GM21390 (cell line): ENCODE results near the gene TATDN3.
"Not testable (repeated sequence)": the region's sequence is repeated elsewhere in the genome, so short reads cannot be mapped to it uniquely, and the experiment has no call there.

Source experiments
- ATAC-seq: cut with Tn5 transposase; IDR thresholded peaks from one replicate; pipeline ENCODE4 v1.9.1; 2021; ENCODE audit not compliant: unreplicated experiment

The TATDN3 gene

DNA sequence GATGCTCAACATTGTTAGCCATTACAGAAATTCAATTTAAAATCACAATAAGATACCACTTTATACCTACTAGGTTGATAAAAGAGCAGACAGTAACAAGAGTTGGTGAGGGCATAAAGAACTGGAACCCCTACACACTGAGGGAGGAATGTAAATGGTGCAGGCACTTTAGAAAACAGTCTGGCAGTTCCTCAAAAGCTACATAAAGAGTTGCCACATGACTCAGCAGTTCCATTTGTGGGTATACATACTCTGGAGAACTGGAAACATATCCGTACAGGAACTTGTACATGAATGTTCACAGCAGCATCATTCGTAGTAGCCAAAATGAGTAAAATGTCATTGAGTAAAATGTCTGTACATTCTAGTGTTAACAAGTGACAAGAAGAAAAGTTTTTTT lies 17.1 kb upstream of the TATDN3 start:
- ATAC-seq = no peak

GRCh38 chr1:212775241-212775640 lies 16.5 kb upstream of the TATDN3 start:
- no peak for ATAC-seq

- ATAC-seq = no peak
These were observed 14.5 kb upstream of the TATDN3 start for GRCh38 chr1:212777151-212777550.

- ATAC-seq = not testable (repeated sequence)
These were observed 12.6 kb upstream of the TATDN3 start for GRCh38 chr1:212779086-212779485.

DNA sequence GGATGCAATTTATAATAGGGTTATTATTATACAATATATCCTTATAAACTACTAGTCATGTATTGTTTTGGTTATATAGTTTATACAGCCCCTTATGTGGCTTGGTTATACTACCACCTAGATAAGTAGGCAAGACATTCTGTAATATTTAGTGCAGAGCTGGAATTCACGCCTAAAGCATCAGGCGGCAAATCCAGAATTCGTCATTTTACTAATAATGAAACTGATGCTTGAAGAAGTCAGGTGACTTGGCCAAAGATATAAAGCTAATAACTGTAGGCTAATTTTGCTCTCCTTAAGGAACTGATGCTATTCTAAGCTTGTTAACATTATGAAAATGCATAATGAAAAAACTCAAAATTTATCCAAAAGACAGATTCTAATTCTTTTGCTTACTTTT lies 10.9 kb upstream of the TATDN3 start:
- no peak for ATAC-seq

- ATAC-seq = no peak
These were observed 10.5 kb upstream of the TATDN3 start for GRCh38 chr1:212781225-212781624.

DNA sequence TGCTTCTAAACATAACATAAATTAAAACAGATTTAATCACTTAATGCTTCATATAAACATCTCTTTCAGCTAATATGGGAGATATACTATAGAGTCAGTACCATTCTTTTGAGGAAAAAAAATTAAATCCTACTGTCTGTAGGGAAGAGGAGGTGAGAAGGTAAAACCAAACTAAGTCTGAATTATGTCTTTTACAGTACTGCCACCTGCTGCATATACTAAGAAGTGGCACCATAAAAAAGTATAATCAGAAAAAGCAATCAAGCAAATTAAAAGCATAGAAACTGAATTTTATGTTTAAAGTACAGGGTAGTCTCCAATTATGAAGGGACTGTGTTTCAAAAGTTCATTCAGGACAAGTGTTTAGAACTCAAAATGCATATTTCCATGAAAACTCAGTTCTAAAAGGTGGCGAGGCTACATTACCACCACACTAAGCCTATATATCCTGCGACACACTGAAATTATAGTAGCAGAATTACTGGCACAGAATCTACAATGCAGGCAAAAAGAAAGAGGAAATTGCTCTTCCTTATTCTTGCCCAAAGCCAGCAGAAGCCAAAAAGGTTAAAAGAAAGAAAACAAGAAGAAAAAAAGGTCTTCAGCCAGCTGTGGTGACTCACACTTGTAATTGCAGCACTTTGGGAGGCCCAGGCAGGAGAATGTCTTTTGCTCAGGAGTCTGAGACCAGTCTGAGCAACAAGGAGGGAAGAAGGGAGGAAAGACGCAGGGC lies 9.1 kb upstream of the TATDN3 start:
- ATAC-seq = no peak

- ATAC-seq = no peak
These were observed 7.7 kb upstream of the TATDN3 start for GRCh38 chr1:212783976-212784375.

- no peak for ATAC-seq
These were observed 5.8 kb upstream of the TATDN3 start for GRCh38 chr1:212785871-212786270.

GRCh38 chr1:212791261-212791675 lies 426 bp upstream of the TATDN3 start:
- peak; percentile 24 for ATAC-seq

DNA sequence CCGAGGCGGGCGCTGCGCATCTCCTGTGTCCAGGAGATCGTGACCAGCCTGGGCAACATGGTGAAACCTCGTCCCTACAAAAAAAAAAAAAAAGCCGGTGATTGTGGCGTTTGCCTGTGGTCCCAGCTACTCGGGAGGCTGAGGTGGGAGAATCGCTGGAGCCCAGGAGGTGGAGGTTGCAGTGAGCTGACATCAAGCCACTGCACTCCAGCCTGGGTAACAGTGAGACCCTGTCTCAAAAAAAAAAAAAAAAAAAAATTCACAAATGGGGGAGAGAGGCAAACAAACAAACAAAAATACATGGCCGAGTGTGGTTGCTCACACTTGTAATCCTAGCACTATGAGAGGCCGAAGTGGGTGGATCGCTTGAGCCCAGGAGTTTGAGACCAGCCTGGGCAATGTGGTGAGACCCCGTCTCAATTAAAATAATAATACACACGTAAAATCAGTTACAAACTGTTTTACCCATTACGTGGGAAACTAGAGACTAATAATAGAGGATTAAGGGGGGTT lies 758 bp downstream of the TATDN3 start:
- ATAC-seq = no peak

DNA sequence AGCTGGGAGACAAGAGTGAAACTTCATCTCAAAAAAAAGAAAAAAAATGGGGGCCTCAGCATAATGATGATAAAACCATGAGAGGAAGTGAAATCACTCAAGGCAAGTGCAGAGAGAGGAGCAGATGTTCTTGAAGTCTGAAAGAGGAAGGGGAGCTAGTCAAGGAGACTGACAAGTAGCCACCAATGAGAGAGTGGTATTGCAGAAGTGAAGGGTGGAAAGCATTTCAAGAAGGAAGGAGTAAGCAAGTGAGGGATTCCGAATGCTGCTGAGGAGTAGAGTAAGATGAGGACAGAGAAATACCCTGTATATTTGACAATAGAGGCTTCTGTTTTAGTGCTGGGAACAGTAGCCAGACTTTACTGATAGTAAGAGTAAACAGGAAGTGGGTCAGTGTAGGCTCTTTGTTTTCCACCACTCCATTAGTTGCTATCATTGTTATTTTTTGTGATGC lies 2.9 kb downstream of the TATDN3 start:
- ATAC-seq = peak; percentile 86

DNA sequence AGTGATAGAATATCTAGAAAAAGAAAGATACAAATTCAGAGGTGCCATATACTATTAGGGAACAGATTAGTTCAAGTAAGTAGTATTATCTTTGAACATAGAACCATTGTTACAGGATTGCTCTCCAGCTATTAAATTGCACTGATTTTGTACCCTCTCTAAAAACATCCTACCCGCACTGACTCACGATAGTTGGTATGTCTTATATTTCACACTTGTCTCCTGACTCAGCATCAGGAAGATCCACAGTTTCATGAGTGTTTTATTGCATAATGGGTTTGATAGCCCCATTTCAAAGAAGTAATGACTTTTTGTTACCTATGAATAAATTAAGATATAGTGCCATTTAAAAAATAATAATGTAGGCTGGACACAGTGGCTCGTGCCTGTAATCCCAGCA lies 6.0 kb downstream of the TATDN3 start:
- ATAC-seq = no peak

GRCh38 chr1:212805767-212806166 lies 14.1 kb downstream of the TATDN3 start:
- ATAC-seq = peak; percentile 54

DNA sequence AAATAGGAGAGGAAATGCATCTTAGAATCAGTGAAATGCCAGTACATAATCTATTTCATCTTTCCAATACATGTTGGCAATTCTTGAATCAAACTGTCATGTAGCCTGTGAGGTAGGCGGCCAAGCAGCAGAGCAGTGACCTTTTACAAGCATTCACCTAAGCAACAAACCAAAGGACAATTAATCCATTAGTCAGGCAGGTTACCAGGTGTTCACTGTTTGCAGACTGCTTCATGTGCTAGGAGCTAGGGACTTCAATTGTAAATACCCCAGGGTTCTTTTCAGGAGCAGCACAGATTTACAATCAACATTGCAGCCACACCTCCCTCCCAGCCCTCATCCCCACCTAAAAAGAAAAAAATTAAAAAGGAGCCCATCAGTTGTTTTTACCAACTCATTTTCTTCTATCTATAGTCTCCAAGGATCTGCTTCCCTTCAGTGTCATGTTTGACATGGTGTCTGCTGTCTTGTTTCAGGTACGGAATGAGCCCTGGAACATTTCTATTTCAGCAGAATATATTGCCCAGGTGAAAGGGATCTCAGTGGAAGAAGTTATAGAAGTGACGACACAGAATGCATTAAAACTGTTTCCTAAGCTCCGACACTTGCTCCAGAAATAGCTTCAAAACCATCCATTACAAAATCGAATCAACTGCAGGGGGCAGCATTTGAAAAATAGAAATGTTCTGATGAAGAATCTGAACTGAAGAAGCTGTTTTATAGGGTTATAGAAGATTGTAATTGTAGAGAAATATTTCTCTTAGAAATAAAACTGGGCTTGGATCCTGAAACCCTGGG lies 23.0 kb downstream of the TATDN3 start:
- no peak for ATAC-seq

- ATAC-seq = no peak
These were observed 25.0 kb downstream of the TATDN3 start for GRCh38 chr1:212816567-212817278.

GRCh38 chr1:212819726-212820125 lies 28.0 kb downstream of the TATDN3 start:
- peak; percentile 75 for ATAC-seq

- no peak for ATAC-seq
These were observed 29.3 kb downstream of the TATDN3 start for GRCh38 chr1:212820969-212821368.

DNA sequence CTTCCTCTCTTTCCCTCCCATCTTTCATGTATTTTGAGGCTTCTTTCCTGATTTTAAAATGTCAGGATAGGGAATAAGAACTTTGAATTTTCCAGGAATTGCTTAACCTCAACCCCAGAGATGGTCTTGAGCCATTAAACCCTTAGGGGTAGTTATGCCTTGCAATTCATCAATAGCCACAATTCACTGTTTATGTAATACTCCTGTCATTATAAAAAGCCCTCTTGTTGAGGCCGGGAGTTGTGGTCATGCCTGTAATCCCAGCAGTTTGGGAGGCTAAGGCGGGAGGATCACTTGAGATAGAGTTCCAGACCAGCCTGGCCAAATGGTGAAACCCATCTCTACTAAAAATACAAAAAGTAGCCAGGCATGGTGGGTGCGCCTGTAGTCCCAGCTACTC lies 31.3 kb downstream of the TATDN3 start:
- ATAC-seq = no peak

- no peak for ATAC-seq
These were observed 32.5 kb downstream of the TATDN3 start for GRCh38 chr1:212824201-212824600.

DNA sequence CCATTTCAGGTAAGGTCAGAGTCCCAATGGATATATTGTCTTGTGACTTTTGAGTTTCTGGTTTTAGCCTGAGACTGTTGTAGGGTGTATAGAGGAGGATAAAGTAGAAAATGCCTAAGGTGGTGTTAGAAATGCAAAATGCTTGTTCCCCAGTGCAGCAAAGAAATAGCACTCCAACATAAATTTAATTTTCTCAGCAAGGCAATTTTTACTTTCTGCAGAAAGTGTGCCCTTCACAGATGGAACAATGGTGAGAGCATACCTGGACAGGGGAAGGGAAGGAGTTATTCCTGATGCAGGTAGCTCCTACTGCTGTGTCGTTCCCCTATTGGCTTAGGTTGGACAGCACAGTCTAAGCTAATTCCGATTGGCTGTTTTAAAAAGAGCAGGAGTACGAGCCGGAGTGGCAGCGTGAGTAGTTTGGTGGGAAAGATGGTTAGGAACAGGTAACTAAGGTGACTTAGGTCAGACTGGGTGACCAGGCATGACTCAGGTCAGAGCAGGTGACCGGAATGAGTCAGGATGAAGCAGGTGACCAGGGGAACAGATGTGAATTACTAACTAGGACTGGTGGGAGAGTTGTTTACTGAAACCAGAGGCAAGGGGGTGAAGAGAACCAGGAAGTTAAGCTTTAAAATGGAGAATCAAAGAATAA lies 34.2 kb downstream of the TATDN3 start:
- no peak for ATAC-seq
